GM21737 (cell line): ENCODE results near the gene HLA-B.

ENCODE experiments used
- ATAC-seq: cut with Tn5 transposase; IDR thresholded peaks from one replicate; pipeline ENCODE4 v1.9.1; 2021; ENCODE audit warnings: mild to moderate bottlenecking, moderate library complexity; ENCODE audit not compliant: unreplicated experiment

HLA-B gene

DNA sequence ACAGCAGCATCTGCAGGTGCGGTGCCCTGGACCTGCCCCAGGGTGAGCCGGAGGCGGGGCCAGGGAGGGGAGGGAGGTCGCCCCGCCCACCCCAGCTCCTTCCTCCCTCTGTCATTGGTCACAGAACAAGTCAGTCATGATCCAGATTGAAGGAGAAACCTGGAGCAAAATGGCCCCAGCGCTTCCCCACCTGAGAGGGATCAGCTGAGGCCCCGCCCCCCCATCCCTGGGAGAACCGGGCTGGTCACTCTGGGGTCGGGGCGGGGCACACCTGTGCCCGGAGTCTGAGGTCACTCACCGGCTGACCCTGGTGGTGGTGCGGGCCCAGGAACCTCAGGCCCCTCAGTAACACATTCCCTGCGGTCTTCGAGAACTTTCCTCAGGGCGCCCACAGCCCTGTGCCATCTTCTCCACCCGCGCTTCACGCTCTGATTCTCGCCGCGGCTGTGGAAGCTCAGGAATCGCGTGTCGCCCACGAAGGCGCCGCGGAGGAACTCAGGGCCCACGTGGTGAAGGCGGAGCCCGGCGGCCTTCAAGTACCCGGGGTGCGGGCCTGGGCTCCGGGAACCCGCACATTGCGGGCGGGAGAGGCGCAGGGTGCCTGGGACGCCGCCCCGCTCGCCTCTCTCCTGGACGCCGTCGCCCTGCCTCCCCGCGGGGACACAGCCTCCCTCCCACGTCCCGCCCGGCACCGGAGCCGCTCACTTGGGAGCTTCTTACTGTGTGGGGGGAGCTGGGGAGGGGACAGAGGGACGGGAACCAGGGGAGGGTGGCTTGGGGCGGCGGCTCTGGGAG lies 48.7 kb downstream of the HLA-B start:
- no peak for ATAC-seq

DNA sequence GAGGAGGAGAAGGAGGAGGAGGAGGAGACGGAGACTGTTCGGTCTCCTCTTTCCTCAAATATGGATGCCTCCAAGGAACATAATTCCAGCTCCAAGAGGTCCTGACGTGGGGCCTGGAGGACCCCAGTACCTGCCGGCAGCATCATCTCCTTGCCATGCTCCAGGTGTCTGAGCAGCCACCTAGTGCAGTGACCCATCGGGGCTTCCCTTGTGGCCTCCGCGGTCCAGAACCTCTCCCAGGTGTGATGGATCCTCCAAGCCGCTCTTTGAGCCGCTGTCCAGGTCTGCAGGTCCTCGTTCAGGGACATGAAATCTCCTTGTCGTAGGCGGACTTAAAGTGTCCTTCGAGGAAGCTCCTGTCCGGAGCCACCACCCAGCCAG lies 49.3 kb downstream of the HLA-B start:
- no peak for ATAC-seq

- ATAC-seq, result no peak
Measured at GRCh38 chr6:31305703-31306219, 51.2 kb downstream of the HLA-B start.

- ATAC-seq, result no peak
Measured at GRCh38 chr6:31304683-31305082, 52.3 kb downstream of the HLA-B start.
